Activated CD8-positive, alpha-beta memory T cell treated with anti-CD3 and anti-CD28 coated beads, Interleukin-2, amount 50 U/mL, for 24 hours (primary cell): Measurements from ENCODE around the gene ME1.
"Not testable (repeated sequence)": the region's sequence is repeated elsewhere in the genome, so short reads cannot be mapped to it uniquely, and the experiment has no call there.

Source experiments
- DNase-seq: peaks from one replicate; pipeline ENCODE4 v3.0.0-alpha.2; 2020; ENCODE audit errors: extremely low read depth

Gene ME1

DNA sequence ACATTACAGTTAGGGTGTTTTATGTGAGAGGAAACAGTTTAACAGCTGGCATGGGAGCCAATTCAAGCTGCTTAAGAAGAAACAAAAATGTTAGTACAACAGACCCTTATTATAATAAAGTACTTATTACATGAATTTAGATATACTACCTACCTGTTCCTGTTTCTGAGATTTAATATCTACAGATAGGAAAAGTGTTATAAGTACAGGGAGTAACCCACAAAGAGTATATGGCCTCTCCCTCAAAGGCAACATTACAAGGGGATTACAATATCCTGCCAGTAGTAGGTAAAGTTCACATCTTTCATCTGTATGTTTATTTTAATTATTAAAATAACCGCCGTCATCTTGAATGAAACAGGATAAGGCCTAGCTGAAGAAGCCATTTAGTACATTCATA, 1.8 kb upstream of the ME1 start:
- DNase-seq = no peak

GRCh38 chr6:83431545-83432155, 799 bp upstream of the ME1 start:
- DNase-seq = no peak

DNA sequence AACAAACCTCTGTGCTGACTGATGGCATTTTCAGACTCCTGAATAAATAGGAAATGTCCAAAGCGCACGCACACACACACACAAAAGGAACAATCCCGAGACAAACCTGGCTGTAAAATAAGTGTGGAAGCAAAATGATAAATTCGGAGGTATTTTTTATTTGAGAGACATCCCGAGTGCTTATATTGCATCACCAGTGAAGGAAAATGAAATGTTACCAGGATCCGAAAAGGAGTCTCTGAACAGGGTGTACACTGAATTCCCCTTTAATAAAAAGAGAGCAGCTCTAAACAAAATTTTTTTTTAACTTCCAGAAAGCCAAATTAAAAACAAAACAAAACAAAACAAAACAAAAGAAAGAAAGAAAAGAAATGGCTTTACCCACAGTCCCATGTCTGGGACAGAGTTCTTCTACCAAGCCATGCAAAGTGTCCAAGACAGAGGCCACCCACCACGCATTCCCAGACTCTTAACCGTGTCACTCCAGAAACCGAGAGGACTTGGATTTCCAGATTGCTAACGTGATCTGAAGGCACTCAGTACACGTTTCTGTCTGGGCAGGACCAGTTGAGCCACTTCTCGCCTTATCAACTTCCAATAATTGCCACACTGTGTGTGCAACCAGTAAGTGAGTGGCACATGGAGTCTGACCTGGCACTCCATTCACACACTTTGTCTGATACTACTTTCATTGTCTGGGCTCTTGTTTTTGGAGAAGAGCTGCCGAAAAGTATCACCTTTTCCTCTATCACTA, 817 bp downstream of the ME1 start:
- no peak for DNase-seq

GRCh38 chr6:83429269-83429668, 1.6 kb downstream of the ME1 start:
- no peak for DNase-seq

DNA sequence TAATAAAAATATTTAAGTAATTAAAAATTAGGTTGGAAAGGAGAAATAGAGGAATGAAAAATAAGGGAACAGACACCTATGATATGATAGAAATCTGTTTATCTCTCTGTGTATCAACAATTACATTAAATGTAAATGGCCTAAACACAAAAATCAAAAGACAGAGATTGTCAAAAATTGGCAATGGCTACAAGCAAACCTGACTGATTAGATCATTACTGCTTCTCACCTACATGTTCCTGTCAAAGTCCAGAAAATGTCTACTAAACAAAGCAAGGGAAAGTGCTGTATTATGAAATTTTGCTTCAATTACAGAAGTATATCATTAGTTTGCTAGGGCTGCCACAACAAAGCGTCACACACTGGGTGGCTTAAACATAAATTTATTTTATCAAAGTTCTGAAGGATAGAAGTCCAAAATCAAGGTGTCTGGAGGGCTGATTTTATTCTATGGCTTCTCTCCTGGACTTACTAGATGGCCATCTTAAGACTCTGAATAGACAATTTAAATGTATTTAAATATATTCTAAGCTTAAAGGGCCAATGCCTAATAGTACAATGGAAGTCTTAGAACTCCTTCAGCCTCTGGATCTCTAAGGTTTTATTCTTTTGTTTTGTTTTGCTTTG, 6.3 kb downstream of the ME1 start:
- DNase-seq = no peak

DNA sequence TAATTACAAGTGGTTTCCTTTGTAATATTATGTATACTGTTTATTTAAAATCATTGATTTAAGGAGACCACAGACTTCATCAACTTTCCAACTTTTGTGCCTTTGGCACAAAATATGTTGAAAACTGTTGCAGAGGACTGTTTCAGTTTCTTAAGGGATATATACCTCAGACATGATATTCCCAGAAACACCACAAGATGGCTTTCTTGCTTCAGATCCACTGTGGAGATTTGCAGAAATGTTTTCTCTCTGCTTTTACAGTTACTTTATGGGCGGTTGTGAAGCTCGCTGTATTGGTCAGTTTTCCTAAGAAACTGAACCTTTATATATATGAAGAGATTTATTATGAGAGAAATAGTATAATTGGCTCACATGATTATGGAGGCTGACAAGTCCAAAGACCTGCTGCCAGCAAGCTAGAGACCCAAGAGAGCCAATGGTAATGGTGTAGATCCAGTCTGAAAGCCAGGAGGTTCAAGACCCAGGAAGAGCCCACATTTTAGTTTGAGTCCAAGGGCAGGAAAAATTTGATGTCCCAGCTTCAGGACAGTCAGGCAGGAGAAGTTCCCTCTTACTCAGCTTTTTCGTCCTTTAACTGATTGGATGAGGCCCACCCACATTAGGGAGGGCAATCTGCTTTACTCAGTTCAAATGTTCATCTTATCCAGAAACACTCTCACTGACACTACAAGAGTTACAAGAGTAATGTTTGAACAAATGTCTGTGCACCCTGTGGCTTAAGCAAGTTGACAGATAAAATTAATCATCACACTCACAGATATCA, 12.8 kb downstream of the ME1 start:
- no peak for DNase-seq

DNA sequence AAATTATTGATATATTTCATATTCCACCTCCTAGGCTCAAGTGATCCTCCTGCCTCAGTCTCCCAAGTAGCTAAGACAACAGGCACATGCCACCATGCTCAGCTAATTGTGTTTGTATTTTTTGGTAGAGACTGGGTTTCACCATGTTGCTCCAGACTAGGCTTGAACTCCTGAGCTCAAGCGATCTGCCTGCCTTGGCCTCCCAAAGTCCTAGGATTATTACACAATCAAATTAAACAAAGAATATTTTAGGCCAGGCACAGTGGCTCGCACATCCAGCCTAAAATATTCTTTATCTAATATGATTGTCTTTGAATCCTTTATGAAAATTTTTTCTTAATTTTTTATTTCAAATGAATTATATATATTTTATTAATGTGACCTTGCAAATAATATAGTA, 17.8 kb downstream of the ME1 start:
- no peak for DNase-seq

- no peak for DNase-seq
These were observed 19.1 kb downstream of the ME1 start for GRCh38 chr6:83411731-83412130.

- no peak for DNase-seq
These were observed 27.7 kb downstream of the ME1 start for GRCh38 chr6:83403191-83403590.

DNA sequence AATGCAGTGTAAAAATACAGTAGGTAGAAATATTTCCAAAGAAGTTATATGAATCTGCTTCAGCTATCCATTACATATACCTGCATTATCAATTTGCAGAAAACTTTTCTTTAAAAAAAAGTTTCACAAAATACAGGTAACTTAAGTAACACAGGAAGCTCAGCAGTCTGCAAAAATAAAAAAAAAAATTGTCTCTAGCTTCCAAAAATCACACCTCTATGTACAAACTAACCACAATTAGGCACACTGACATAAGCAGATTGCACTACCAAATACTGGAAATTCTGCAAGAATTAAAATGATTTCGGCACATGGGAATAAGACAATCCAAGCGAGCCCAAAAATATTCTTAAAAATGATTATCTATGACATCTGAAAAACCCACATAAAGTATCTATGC, 41.2 kb downstream of the ME1 start:
- DNase-seq = no peak

- DNase-seq = no peak
These were observed 45.4 kb downstream of the ME1 start for GRCh38 chr6:83385473-83385872.

DNA sequence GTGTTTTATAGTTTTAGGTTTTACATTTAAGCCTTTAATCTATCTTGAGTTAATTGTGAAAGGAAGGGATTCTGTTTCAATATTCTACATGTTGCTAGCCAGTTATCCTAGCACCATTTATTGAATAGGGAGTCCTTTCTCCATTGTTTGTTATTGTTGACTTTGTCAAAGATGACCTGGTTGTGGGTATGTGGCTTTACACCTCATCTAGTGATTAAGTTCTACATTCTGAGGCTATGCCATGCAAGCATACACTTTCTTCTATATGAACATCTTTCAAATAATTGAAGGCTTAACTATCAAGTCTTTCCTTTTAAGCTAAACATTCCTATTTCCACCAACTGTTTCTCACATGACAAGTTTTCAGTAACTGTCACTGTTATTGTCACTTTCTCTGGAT, 46.1 kb downstream of the ME1 start:
- no peak for DNase-seq

DNA sequence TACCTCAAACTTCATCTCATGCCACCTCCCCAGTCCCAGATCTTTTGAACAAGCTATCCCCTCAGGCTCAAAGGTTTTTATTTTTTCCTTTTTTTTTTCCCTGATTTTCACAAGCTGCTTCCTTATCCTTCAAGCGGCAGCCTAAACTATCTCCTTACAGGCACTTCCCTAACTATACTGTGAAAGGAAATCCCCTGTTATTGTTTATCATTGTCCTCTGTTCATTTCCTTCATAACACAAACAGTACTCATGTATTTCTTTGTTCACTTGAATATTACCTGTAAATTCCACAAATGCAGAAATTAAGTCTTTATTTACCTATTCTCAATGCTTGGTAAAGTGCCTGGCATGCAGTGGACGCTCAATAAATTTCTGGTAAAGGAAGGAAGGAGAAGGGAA, 48.9 kb downstream of the ME1 start:
- DNase-seq = no peak

- DNase-seq = no peak
These were observed 52.0 kb downstream of the ME1 start for GRCh38 chr6:83378621-83379388.

DNA sequence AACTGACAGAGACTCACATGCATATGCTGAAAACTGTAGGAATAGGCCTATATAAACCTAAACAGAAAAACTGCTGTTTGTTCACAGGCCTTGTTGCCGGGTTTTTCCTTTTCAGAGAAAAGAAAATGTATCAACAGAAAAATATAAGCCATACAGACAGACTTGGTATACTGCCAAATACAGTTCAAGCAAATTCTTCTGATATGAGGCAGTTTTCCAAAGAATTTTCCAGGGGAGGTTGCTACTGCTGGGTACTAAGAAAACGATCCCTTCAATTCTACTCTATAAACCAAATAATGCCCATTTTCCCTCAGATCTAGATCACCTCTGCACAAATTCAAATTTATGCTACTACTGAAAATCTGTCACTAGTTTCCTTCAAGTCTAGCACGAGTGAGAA, 59.4 kb downstream of the ME1 start:
- no peak for DNase-seq

DNA sequence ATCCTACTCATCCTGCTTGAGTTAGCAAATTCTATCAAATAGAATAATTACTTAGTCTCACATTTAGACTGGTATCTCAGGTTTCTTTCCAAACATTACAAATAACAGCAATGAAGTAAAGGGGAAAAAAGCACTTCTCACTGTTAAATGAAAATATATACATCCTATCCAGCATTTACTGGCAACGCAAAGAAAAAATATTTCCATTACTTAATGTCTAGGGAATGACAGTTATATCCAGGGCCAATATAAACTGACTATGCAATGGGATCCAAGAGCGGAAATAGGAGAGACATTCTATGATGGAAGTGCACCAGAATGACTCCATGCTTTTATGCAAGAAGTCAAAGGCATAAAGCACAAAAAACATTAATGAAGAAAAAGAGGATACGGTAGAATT, 60.3 kb downstream of the ME1 start:
- DNase-seq = no peak

DNA sequence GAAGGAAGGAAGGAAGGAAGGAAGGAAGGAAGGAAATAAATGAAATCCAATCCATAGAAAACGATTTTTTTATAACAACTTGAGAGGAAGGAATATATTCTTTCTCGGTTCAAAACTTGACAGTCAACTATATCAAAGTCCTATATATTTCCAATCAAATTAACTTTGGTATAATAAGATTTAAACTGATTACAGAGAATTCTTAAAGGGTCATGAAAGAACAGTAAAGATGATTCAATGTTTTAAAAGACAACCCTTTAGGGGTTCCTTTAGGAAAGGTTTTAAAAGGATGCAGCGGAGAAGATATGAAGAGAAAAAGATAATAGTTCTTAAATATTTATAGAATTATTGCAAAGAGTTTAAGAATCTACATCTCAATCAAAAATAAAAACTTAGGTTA, 61.2 kb downstream of the ME1 start:
- DNase-seq = no peak

GRCh38 chr6:83368577-83368976, 62.3 kb downstream of the ME1 start:
- DNase-seq = no peak

DNA sequence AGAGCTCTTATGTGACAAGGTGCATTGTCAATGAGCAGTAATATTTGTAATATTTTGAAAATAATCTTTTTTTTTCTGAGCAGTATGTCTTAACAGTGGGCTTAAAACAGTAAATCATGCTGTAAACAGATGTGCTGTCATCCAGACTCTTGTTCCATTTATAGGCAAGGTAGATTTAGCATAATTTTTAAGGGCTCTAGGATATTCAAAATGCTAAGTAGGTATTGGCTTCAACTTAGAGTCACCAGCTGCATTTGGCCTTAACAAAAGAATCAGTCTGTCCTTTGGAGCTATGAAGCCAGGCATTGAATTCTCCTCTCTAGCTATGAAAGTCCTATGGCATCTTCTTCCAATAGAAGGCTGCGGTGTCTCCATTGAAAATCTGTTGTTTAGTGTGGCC, 63.7 kb downstream of the ME1 start:
- no peak for DNase-seq

DNA sequence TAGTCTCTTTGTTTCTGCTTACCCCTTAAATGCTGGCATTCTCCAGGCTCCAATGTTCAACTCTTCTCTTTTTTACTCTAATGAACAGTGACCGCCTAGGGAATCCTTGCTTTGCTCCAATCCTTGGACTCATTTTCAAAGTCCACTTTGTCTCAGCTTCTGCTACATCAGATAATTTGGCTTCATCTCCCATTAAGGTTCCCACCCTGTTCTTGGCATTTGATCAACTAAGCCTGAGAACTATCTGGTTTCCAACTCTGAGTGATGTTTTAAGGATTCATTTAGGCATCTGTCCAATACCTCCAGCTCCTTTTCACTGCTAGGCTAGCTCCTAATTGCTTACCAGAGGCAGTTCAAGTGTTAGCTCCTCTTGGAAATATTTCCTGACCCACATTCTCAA, 64.9 kb downstream of the ME1 start:
- DNase-seq = no peak

DNA sequence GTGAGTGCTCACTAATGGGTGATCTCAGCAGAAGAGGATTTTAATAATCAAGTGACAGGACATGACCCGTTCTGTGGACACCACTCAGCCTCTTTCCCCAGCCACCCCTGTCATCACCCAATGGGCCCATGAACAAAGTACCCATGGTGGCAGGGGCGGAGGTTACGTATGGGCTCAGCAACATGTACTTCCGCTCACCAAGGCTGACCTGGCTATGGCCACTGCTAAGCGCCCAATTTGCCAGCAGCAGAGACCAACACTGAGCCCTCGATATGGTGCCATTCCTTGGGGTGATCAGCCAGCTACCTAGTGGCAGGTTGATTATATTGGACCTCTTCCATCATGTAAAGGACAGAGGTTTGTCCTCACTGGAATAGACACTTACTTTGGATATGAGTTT, 68.5 kb downstream of the ME1 start:
- not testable (repeated sequence) for DNase-seq

DNA sequence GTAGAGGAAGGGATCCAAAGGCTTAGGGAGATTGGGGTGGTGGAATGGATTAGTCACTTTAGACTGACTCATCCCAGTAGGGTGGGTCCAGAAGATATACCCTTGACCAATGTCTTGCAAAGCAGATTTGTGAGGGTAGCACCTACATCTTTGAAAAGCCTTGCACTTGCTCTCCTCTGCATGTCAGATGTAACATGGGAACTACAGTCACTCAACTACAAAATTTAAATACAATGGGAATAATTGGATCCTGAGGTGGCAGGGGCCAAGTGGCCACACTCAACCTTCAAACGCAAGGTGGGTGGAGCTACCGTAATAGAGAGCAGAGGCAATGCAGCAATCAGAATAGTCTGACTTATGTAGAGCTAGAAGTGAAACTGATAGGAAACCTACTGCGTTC, 71.2 kb downstream of the ME1 start:
- DNase-seq = no peak
